ENCODE measurements around the gene ZBTB20. TPM values are rescaled to one million over a fixed set of nuclear protein-coding genes. Genes with fewer than 3 reads are reported as not detected.

ZBTB20 gene
- total and polyA plus RNA-seq, 4 donors, result 0.88 to 83.2 (median 20.4) TPM

- Histone ChIP-seq H3K36me3 (ENCODE audit: control insufficient read depth in 4 of 4, insufficient read depth in 3 of 4, low read depth in 1 of 4, low read length in 3 of 4) (no peaks in the 10 kb centered on the region), H3K9me3 (ENCODE audit: control insufficient read depth in 4 of 4, low read length in 3 of 4) (no peaks in the 10 kb centered on the region), H3K9ac (ENCODE audit: low read depth in 1 of 2, low read length in 2 of 2) (no peak overlapping the region), H3K4me3 (ENCODE audit: low read depth in 1 of 3, low read length in 3 of 3) (no peak overlapping the region), H3K27ac (ENCODE audit: low read depth in 1 of 2, low read length in 2 of 2) (no peak overlapping the region), H3K27me3 (ENCODE audit: control insufficient read depth in 4 of 4, insufficient read depth in 4 of 4, low read length in 3 of 4) (no peaks in the 10 kb centered on the region), H3K4me1 (ENCODE audit: control insufficient read depth in 4 of 4, insufficient read depth in 4 of 4, low read length in 3 of 4) (peaks cover 0 to 9% (median 4%) of the 10 kb centered on the region in 4 donors)
- no peak for DNase-seq (ENCODE audit: low spot score)
- no peak for TF ChIP-seq YY1 (IDR thresholded peaks at IDR 0.05)
- WGBS, result 94% methylated on average over 1 of the region's 1 CpG
These were observed 686.6 kb downstream of the ZBTB20 start for GRCh38 chr3:114460459-114460858.

- Histone ChIP-seq H3K36me3 (ENCODE audit: control insufficient read depth in 4 of 4, insufficient read depth in 3 of 4, low read depth in 1 of 4, low read length in 3 of 4) (no peaks in the 10 kb centered on the region), H3K27ac (ENCODE audit: low read depth in 1 of 2, low read length in 2 of 2) (no peak overlapping the region), H3K9me3 (ENCODE audit: control insufficient read depth in 4 of 4, low read length in 3 of 4) (no peaks in the 10 kb centered on the region), H3K4me3 (ENCODE audit: low read depth in 1 of 3, low read length in 3 of 3) (no peak overlapping the region), H3K9ac (ENCODE audit: low read depth in 1 of 2, low read length in 2 of 2) (no peak overlapping the region), H3K4me1 (ENCODE audit: control insufficient read depth in 4 of 4, insufficient read depth in 4 of 4, low read length in 3 of 4) (peaks cover 1 to 31% (median 17%) of the 10 kb centered on the region in 4 donors), H3K27me3 (ENCODE audit: control insufficient read depth in 4 of 4, insufficient read depth in 4 of 4, low read length in 3 of 4) (no peaks in the 10 kb centered on the region)
- no peak for TF ChIP-seq YY1 (IDR thresholded peaks at IDR 0.05)
- no peak for TF ChIP-seq RXRA (IDR thresholded peaks at IDR 0.05)
- no peak for TF ChIP-seq REST (IDR thresholded peaks at IDR 0.05)
- TF ChIP-seq RAD21 (IDR thresholded peaks at IDR 0.05), result no peak
- WGBS, result 93% methylated on average over 4 of the region's 4 CpGs
- DNase-seq (ENCODE audit: low spot score), result no peak
These were observed 690.3 kb downstream of the ZBTB20 start for GRCh38 chr3:114456742-114457141.

- Histone ChIP-seq H3K4me1 (ENCODE audit: control insufficient read depth in 4 of 4, insufficient read depth in 4 of 4, low read length in 3 of 4) (peaks cover 4 to 37% (median 17%) of the 10 kb centered on the region in 4 donors), H3K9ac (ENCODE audit: low read depth in 1 of 2, low read length in 2 of 2) (no peak overlapping the region), H3K36me3 (ENCODE audit: control insufficient read depth in 4 of 4, insufficient read depth in 3 of 4, low read depth in 1 of 4, low read length in 3 of 4) (no peaks in the 10 kb centered on the region), H3K9me3 (ENCODE audit: control insufficient read depth in 4 of 4, low read length in 3 of 4) (no peaks in the 10 kb centered on the region), H3K4me3 (ENCODE audit: low read depth in 1 of 3, low read length in 3 of 3) (no peak overlapping the region), H3K27ac (ENCODE audit: low read depth in 1 of 2, low read length in 2 of 2) (no peak overlapping the region), H3K27me3 (ENCODE audit: control insufficient read depth in 4 of 4, insufficient read depth in 4 of 4, low read length in 3 of 4) (no peaks in the 10 kb centered on the region)
- no peak for DNase-seq (ENCODE audit: low spot score)
- WGBS, result 73% methylated on average over 7 of the region's 7 CpGs
- TF ChIP-seq RXRA (IDR thresholded peaks at IDR 0.05), result no peak
- no peak for TF ChIP-seq FOXA2 (IDR thresholded peaks at IDR 0.05)
- TF ChIP-seq YY1 (IDR thresholded peaks at IDR 0.05), result no peak
- TF ChIP-seq SP1 (IDR thresholded peaks at IDR 0.05), result no peak
- TF ChIP-seq EGR1 (IDR thresholded peaks at IDR 0.05; ENCODE audit: low read depth in 2 of 2), result no peak
- no peak for TF ChIP-seq JUND (IDR thresholded peaks at IDR 0.05)
- no peak for TF ChIP-seq NR2F2 (IDR thresholded peaks at IDR 0.05)
- no peak for TF ChIP-seq ZBTB33 (IDR thresholded peaks at IDR 0.05)
- TF ChIP-seq MAX (IDR thresholded peaks at IDR 0.05), result no peak
- no peak for TF ChIP-seq HNF4G (IDR thresholded peaks at IDR 0.05)
- TF ChIP-seq HNF4A (conservative IDR thresholded peaks at IDR 0.05), result no peak
- TF ChIP-seq FOXA1 (IDR thresholded peaks at IDR 0.05), result no peak
- no peak for TF ChIP-seq RAD21 (IDR thresholded peaks at IDR 0.05)
These were observed 691.7 kb downstream of the ZBTB20 start for GRCh38 chr3:114455432-114455831.

Data from liver (tissue), 9 donors.